Suppressor macrophage (primary cell): ENCODE data around the gene SPRING1.
A peak's percentile ranks its signal among the peaks of the same experiment; 100 is the strongest.

Experiments
- DNase-seq, 4 experiments: peaks; one replicate each; pipeline ENCODE4 v3.0.0-alpha.2; 2020 to 2022

The SPRING1 gene

DNA sequence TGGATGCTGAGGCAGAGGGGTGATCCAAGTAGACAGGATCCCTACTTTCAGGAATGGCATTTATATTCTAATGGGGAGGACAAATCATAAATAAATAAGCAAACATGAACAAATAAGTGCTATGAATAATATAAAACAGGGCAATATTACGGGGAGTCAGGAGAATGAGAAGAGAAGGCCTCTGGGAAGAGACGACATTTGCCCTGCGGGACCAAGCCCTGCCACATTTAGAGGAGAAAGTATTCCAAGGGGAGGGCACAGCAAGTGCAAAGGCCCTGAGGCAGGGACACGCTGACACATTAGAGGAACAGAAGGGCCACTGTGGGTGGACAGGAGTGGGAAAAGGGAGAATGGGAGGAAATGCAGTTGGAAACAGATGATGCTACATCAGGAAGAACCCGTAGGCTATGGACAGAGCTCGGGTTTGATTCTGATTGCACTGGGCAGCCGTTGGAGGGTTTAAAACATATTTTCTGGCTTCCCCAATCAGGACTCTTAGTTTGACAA is 1.6 kb upstream of the SPRING1 start:
- DNase-seq, result no peak

- peak in 1 of 4 experiments; percentile 20 for DNase-seq
These were observed 701 bp downstream of the SPRING1 start for GRCh38 chr12:116736962-116737773.

- peak; percentile 12 to 54 (median 38) for DNase-seq
These were observed 1.8 kb downstream of the SPRING1 start for GRCh38 chr12:116735951-116736599.

GRCh38 chr12:116735084-116735483 is 2.8 kb downstream of the SPRING1 start:
- DNase-seq, result no peak

GRCh38 chr12:116734156-116734768 is 3.6 kb downstream of the SPRING1 start:
- no peak for DNase-seq

GRCh38 chr12:116731801-116732200 is 6.1 kb downstream of the SPRING1 start:
- DNase-seq, result no peak

DNA sequence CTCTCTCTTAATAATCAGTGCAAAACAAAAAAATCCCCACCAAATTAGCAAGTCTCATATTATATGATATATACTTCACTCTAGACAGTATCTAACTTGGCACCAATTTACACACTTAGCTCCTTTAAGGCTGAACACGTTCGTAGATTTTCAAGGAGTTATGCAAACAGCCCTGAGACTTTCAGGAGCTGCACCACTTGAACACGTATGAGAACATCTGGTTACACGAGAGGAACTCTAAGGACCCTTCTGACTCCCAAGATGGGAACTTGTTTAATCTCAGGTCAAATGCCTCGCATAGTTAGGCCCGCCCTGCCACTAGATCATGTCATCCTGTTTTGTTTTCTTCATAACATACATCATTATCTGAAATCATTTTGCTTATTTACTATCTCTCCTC is 10.0 kb downstream of the SPRING1 start:
- DNase-seq, result no peak

DNA sequence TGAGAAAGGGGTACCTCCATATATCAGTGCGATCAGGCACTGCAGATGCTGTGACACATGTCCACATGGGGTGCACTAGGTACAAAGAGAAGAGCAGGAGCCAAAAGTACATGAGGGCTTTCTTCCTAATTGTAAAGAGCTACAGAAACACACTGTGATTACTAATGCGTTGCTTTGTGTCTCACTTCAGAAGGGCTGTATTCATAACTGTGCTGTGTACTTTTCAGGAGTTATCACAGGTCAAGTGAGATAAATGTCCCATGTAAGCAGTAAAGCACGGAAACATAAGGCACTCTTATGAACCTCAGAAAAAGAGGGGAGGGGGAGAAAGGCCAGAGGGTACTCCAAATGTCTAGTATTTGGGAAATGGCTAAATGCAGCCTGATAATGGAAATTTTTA is 10.6 kb downstream of the SPRING1 start:
- DNase-seq, result no peak

DNA sequence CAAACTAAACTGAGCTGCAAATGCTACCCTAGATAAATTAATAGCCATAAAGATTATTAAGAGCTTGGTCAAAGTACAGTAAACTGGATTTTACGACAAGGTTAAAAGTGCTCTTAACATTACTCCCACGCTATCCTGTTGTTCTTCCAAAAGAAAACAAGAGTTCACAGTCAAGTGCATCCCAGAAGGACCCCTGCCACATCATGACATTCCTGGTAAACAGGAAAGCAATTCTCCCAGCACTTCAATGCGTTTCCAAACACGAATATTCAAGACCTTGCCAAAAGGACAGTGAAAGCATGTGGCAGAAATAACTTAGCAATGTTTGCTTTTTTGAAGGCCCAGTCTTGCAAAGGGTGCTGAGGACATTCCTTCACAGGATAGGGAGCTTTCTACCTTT is 11.2 kb downstream of the SPRING1 start:
- no peak for DNase-seq

GRCh38 chr12:116722245-116722644 is 15.6 kb downstream of the SPRING1 start:
- no peak for DNase-seq

DNA sequence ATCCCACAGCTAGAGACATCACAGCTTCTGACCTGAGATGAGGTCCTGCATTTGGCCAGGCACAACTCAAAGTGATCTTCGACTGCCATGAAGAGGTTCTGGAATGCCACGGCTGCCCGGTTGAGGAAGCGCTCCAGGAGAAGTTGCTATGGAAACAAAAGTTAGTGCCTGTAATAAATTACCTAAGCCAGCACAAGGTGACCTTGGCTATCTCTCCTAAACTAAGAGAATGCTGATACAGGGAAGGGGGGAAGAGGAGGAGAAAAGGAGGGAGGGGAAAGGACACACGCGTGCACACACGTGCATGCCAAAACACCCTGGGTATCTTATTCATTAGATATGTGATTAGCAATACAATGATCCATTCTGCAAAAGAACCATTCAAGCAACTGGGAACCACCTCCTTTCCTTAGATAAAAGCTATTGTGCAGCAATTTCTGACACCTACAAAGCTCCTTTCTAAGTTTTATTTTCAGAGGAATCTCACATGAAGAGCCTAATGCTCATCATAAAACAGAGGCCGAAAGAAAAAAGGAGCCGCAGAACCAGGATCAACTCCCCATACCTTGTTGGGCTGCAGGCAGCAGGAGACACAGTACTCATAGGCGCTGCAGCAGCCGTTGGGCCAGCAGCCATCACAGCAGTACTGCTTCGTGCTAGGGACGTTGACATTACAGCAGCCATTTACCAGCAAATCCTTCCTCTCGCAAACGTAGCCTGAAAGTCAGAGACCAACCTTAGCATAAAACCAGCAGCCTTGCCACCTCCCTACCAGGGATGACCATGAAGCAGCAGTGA is 17.9 kb downstream of the SPRING1 start:
- DNase-seq, result no peak

- DNase-seq, result no peak
These were observed 19.0 kb downstream of the SPRING1 start for GRCh38 chr12:116718655-116719454.

DNA sequence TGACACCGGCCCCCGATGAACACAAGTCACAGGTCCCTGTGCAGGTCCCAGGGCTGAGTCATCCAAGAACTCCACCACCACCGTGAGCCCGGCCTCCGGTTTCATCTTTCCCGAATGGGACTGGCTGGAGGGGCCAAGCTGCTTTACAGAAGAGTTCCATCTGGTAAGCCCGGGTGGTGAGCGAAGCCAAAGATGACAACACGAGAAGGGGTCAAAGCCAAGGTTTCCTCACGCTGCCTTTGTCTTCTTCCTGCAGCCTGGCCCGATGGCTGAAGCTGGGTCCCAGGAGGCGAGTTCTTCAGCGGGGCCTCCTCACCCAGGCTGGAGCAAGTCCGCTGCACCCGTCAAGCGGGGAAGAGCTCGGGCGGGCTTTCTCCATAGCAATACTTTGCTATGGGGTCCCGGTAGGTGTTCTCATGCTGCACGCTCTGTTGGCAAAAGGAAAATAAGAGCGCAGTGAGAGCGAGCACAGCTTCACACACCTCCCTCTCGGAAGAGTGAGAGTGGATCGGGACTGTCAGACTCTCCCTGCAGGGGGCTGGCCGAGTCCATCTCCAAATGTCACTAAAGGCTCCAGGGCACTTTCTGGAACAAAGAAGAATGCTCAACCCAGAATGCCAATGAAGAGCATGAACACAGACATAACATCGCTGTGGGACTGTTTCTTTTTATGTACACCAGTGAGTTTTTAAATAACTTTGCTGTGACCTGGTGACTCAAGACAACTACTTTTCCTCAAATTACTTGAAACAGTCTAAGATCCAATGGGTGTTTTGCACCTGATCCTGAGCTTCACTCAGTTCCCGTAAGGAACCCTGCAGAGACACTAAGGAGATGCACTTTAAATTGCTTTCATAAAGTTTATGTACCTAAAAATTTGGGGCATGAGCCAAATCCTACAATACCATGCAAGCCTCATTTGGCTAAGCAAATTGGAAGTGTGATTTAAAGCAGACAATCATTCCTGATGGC is 20.1 kb downstream of the SPRING1 start:
- DNase-seq, result no peak

DNA sequence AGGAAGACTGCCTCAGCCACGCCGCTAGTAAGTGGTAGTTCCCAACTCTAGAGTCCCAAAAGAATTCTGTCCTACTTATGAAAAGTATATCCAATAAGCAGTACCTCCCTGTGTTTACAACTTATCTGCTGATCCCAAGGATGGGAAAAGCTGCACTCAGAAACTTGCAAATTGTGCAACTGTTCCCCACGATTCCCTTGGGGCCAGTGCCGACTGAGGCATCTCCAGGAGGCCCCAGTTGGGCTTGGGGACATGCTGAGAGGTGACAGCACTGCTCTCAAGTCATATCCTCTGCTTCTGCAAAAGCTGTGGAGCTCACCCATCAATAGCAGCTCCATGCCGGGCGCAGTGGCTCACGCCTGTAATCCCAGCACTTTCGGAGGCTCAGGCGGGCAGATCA is 23.7 kb downstream of the SPRING1 start:
- no peak for DNase-seq

DNA sequence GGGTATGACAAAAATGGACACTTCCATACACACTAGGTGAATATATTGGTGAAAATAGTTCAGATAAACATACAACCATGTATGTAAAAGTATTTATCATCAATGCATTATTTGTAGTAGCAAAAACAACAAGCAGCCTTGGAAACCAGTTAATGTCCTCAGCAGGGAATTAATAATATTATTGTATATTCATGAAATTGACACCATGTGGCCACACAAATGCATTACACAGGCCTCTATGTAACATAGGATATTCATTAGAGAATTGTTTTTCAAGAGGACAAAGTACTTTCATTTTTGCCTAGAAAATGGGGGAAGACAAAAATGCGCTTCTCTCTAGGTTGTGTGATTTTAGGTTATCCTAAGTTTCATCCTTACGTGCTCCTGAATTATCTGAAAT is 24.3 kb downstream of the SPRING1 start:
- DNase-seq, result no peak

GRCh38 chr12:116712458-116713303 is 25.2 kb downstream of the SPRING1 start:
- no peak for DNase-seq

DNA sequence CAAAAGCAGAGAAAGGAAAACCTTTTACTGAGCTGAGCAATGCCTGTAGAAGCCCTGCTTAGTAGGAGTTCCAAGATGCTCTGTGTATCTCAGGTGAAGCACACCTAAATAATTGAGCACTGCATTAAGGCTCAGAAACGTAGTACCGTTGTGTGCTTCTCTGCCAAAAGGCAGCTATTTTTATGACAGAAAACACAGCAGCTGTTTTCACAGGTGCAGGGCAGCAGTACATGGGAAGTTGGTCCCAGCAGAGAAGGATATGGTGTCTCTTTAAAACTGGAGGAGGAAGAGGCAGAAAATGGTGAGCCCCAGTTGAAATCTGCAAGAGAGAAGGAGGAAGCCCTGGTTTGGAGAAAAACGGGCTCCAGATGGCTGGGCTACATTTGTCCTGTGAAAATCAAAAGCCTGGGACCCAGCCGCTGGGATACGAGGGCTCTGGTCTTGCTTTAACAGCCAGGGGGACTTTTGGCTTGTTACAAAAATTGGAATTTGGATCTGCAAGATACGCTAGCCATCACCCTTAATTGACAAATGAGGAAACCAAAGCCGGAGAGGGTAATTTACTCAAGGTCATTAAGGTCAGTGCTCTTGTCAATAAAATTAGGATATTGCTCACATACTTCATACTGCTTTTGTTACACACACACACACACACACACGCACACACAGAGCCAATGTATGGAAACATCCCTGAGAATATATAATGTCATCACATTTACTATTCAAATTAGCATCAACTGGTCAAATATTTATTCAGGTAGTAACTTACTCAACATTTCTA is 27.3 kb downstream of the SPRING1 start:
- DNase-seq, result no peak

- no peak for DNase-seq
These were observed 28.1 kb downstream of the SPRING1 start for GRCh38 chr12:116709768-116710167.
